Measurements from ENCODE around the gene PLEK2.

DNA sequence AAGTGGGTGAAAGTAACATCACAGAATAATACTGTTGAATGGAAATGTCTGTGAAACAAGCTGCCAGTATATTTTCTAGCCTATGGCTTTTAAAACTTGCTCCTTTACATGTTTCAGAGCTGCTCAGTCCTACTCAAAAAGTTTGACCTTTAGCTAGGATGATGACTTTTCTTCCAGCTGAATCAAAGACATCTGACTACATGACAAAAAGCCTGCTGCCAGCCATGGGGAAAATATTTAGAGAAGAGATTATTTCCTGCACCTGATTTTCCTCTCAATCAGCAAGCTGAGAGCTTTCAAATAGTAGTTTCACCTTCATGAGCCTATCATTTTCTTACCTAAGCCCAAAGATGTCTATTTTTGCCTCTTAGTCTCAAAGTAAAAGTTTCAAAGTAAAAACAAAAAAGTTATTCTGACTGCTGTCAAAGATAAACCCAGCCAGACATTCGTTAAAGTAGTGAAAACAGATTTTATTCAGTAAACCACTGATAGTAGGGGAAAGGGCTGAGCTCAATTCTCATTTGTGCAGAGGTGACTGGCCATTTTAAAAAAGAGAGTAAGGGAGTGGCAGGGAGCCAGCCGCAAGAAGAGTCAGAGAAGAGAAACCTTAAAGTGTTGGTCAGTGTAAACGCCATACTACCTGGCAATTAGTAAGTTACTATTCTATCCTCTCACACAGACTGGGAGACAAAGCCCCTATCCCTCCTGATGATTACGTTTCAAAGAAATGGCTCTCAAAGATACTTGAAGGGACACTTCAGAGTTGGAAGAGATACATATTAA is 54.6 kb downstream of the PLEK2 start:
- TF ChIP-seq MBNL3 (CRISPR knock-in tag; conservative IDR thresholded peaks at IDR 0.05), result no peak
- no peak for TF ChIP-seq POLR2AphosphoS5 (IDR thresholded peaks at IDR 0.05; ENCODE audit: low read depth, low read length)
- TF ChIP-seq FOXA1 (IDR thresholded peaks at IDR 0.05), result no peak
- no peak for TF ChIP-seq FOXA1 (CRISPR knock-in tag; IDR thresholded peaks at IDR 0.05)
